K562 (cell line): ENCODE results near the gene GULP1. TPM values are rescaled to one million over a fixed set of nuclear protein-coding genes. Genes with fewer than 3 reads are reported as not detected.

ENCODE experiments used
- ARID1B ChIP-seq: fragments of 450-650 bp; IDR thresholded peaks from 2 replicates; pipeline ENCODE4 v1.6.1; 2016; ENCODE audit warnings: antibody characterized with exemption, mild to moderate bottlenecking, inconsistent platforms
- DPF2 ChIP-seq: fragments of 450-650 bp; IDR thresholded peaks from 2 replicates; pipeline ENCODE4 v1.6.1; 2016
- GATA2 ChIP-seq: sonication (generic); formaldehyde crosslinking; IDR thresholded peaks from 2 replicates; pipeline ENCODE4 v1.4.0; 2020; ENCODE audit warnings: mild to moderate bottlenecking, missing genetic modification reagents
- NEUROD1 ChIP-seq: fragments of 150-350 bp; IDR thresholded peaks from 2 replicates; pipeline ENCODE4 v1.6.1; 2014; ENCODE audit warnings: borderline replicate concordance, low read length, low read depth; ENCODE audit not compliant: partially characterized antibody
- NFIC ChIP-seq: fragments of 450-650 bp; IDR thresholded peaks from 2 replicates; pipeline ENCODE4 v1.6.1; 2017; ENCODE audit warnings: mild to moderate bottlenecking, inconsistent platforms
- POLR2G ChIP-seq: fragments of 200-400 bp; formaldehyde crosslinking; IDR thresholded peaks from 2 replicates; pipeline ENCODE4 v1.6.1; 2017; ENCODE audit warnings: low read depth, mild to moderate bottlenecking, antibody characterized with exemption, low read length, moderate library complexity
- ZSCAN32 ChIP-seq: fragments of 450-650 bp; formaldehyde crosslinking; IDR thresholded peaks from 2 replicates; pipeline ENCODE4 v1.4.0; 2020; ENCODE audit warnings: mild to moderate bottlenecking, moderate library complexity
- polyA plus RNA-seq, 8 experiments: library from polyadenylated mRNA; depleted of rRNA in 4 of 8; stranded (reverse) in 5 of 8; unstranded in 3 of 8; fragments of >200 nt; fragmentation: Nextera tagmentation in 2 of 8; fragmentation: Illumina TruSeq in 1 of 8; extraction: Ambion mirVana in 2 of 8; extraction: Trizol in 1 of 8; gene quantifications; 2 replicates each; pipeline versions ENCODE4 v1.2.1 to v1.2.3, GENCODE V29; 2011 to 2014; ENCODE audit warnings: inconsistent platforms in 1 of 8, missing spikeins in 1 of 8
- total RNA-seq, 7 experiments: library from RNA; depleted of rRNA in 6 of 7; stranded (reverse); fragments of >200 nt in 6 of 7; fragmentation: Illumina TruSeq in 2 of 7; extraction: Trizol in 2 of 7; gene quantifications; 2 replicates each; pipeline versions ENCODE4 v1.2.1 to v1.2.3, GENCODE V29; 2011 to 2021; ENCODE audit warnings: low replicate concordance in 1 of 7
- TF ChIP-seq, protein P1 (sequence below): sonication (generic); formaldehyde crosslinking; IDR thresholded peaks from 2 replicates; pipeline ENCODE4 v1.8.1; 2023; ENCODE audit warnings: mild to moderate bottlenecking, missing genetic modification reagents, moderate library complexity
- TF ChIP-seq, protein P2 (sequence below): IDR thresholded peaks from 3 replicates; pipeline ENCODE4 v1.6.1; 2011; ENCODE audit warnings: borderline replicate concordance, mild to moderate bottlenecking; ENCODE audit not compliant: insufficient read length, insufficient read depth
- TF ChIP-seq, protein P3 (sequence below): fragments of 450-650 bp; formaldehyde crosslinking; IDR thresholded peaks from 2 replicates; pipeline ENCODE4 v1.4.0; 2020; ENCODE audit warnings: mild to moderate bottlenecking, moderate library complexity

The GULP1 gene
- total and polyA plus RNA-seq, 9 of the 15 experiments (the other 6 are each of a cell fraction or from before 2014, with no cell fraction given), result 8.5 to 25.3 (median 19.5) TPM

DNA sequence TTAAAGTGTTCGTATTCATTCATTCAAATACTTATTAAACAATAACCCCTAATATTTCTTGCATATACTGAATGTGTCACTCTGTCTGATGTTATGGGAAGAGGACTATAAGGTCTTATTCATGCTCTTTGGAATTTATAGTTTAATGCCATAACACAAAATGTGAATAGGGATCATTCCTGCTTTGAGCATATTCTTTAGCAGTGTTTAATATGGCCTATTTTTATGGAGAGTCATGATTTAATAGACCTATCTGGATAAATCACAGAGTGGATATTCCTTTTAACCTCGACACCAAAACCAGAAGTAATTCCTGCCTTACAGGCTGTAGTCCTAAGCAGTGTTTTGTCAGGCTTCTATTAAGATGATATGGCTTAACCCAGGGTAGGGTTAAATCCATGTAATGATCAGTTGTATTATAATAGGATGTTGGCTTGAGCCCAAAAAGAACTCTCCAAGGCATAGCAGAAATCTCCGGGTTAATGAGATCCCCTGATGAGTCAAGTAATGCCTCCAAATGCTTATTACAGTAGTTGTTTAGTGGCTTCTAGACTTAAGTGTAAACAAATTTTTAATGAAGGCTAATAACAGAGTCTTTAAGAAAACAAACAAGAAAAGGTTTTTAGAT is 54.3 kb downstream of the GULP1 start (continued):
- TF ChIP-seq, protein P1, sequence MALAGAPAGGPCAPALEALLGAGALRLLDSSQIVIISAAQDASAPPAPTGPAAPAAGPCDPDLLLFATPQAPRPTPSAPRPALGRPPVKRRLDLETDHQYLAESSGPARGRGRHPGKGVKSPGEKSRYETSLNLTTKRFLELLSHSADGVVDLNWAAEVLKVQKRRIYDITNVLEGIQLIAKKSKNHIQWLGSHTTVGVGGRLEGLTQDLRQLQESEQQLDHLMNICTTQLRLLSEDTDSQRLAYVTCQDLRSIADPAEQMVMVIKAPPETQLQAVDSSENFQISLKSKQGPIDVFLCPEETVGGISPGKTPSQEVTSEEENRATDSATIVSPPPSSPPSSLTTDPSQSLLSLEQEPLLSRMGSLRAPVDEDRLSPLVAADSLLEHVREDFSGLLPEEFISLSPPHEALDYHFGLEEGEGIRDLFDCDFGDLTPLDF (CRISPR knock-in tag), result no peak
- TF ChIP-seq DPF2 (no peak), NFIC (no peak), GATA2 (no peak), ZSCAN32 (CRISPR knock-in tag) (no peak), ARID1B (no peak), POLR2G (no peak), NEUROD1 (no peak)
- TF ChIP-seq, protein P2, sequence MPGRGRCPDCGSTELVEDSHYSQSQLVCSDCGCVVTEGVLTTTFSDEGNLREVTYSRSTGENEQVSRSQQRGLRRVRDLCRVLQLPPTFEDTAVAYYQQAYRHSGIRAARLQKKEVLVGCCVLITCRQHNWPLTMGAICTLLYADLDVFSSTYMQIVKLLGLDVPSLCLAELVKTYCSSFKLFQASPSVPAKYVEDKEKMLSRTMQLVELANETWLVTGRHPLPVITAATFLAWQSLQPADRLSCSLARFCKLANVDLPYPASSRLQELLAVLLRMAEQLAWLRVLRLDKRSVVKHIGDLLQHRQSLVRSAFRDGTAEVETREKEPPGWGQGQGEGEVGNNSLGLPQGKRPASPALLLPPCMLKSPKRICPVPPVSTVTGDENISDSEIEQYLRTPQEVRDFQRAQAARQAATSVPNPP, result no peak
- TF ChIP-seq, protein P3, sequence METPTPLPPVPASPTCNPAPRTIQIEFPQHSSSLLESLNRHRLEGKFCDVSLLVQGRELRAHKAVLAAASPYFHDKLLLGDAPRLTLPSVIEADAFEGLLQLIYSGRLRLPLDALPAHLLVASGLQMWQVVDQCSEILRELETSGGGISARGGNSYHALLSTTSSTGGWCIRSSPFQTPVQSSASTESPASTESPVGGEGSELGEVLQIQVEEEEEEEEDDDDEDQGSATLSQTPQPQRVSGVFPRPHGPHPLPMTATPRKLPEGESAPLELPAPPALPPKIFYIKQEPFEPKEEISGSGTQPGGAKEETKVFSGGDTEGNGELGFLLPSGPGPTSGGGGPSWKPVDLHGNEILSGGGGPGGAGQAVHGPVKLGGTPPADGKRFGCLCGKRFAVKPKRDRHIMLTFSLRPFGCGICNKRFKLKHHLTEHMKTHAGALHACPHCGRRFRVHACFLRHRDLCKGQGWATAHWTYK (CRISPR knock-in tag), result no peak
